Astrocyte of the cerebellum (primary cell): ENCODE measurements around the gene RASSF5.

Experiments used
- DNase-seq: peaks from one replicate; pipeline ENCODE4 v3.0.0-alpha.2; 2011; ENCODE audit warnings: low read depth
- H3K4me3 ChIP-seq: 2 replicates; pipeline ENCODE4 v1.5.1; 2011; ENCODE audit warnings: mild to moderate bottlenecking, low read depth, low read length, moderate library complexity
- in situ Hi-C: cut with HindIII; loops from 2 replicates; pipeline ENCODE4 v1.10.0; 2017; ENCODE audit warnings: low sequenced_read_pairs
- TF ChIP-seq, protein P1 (sequence below): IDR thresholded peaks from 2 replicates; pipeline ENCODE4 v1.5.1; 2012; ENCODE audit warnings: low read length, low read depth, moderate library complexity, mild to moderate bottlenecking; ENCODE audit errors: missing control alignments

RASSF5 gene

DNA sequence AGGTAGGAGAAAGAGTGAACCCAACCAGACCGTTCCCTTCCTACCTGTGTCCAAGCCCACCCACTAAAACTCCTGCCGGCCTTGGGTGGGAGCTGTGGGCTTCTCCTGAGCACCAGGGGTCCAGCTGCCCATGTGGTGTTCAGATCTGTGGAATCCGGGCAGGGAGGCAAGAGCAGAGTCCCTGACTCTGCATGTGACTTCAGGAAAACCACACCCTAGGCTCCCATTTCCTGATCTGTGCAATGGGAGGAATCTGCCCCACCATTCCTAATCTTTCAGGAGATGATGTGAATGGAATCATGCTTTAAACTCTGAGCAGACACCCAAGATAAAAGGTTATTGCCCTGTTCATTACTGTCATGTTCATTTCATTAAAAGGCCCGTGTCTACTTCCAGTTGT, 77.4 kb downstream of the RASSF5 start:
- in situ Hi-C loops = no loop called here
- TF ChIP-seq, protein P1, sequence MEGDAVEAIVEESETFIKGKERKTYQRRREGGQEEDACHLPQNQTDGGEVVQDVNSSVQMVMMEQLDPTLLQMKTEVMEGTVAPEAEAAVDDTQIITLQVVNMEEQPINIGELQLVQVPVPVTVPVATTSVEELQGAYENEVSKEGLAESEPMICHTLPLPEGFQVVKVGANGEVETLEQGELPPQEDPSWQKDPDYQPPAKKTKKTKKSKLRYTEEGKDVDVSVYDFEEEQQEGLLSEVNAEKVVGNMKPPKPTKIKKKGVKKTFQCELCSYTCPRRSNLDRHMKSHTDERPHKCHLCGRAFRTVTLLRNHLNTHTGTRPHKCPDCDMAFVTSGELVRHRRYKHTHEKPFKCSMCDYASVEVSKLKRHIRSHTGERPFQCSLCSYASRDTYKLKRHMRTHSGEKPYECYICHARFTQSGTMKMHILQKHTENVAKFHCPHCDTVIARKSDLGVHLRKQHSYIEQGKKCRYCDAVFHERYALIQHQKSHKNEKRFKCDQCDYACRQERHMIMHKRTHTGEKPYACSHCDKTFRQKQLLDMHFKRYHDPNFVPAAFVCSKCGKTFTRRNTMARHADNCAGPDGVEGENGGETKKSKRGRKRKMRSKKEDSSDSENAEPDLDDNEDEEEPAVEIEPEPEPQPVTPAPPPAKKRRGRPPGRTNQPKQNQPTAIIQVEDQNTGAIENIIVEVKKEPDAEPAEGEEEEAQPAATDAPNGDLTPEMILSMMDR = no peak
- DNase-seq = no peak

DNA sequence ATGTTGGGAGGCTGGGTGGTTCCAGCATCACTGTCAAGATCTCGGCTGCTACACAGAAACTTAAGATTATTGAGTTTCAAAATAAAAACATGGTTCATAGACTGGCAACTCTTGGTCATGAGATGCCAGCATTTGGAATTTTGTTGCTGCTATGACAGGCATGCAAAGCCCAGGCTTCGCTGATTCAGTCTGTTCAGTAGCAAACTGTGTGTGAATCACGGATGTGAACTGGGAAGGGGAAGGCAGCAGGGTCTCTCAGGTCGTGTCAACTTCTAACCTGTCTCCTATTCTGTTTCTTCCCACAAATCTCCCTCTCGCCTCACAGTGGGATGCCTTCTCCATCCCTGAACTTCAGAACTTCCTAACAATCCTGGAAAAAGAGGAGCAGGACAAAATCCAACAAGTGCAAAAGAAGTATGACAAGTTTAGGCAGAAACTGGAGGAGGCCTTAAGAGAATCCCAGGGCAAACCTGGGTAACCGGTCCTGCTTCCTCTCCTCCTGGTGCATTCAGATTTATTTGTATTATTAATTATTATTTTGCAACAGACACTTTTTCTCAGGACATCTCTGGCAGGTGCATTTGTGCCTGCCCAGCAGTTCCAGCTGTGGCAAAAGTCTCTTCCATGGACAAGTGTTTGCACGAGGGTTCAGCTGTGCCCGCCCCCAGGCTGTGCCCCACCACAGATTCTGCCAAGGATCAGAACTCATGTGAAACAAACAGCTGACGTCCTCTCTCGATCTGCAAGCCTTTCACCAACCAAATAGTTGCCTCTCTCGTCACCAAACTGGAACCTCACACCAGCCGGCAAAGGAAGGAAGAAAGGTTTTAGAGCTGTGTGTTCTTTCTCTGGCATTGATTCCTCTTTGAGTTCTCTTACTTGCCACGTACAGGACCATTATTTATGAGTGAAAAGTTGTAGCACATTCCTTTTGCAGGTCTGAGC, 79.4 kb downstream of the RASSF5 start:
- in situ Hi-C loops = no loop called here
- no peak for DNase-seq
- TF ChIP-seq, protein P1 = no peak
- H3K4me3 ChIP-seq = no peak overlapping the region

More for the DNA sequence above, 77.4 kb downstream of the RASSF5 start:
- H3K4me3 ChIP-seq = no peak overlapping the region

DNA sequence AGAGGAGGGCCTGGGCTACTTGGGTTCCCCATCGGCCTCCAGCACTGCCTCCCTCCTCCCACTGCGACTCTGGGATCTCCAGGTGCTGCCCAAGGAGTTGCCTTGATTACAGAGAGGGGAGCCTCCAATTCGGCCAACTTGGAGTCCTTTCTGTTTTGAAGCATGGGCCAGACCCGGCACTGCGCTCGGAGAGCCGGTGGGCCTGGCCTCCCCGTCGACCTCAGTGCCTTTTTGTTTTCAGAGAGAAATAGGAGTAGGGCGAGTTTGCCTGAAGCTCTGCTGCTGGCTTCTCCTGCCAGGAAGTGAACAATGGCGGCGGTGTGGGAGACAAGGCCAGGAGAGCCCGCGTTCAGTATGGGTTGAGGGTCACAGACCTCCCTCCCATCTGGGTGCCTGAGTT, 80.6 kb downstream of the RASSF5 start:
- TF ChIP-seq, protein P1 = no peak
- in situ Hi-C loops = no loop called here
- no peak overlapping the region for H3K4me3 ChIP-seq
- no peak for DNase-seq

DNA sequence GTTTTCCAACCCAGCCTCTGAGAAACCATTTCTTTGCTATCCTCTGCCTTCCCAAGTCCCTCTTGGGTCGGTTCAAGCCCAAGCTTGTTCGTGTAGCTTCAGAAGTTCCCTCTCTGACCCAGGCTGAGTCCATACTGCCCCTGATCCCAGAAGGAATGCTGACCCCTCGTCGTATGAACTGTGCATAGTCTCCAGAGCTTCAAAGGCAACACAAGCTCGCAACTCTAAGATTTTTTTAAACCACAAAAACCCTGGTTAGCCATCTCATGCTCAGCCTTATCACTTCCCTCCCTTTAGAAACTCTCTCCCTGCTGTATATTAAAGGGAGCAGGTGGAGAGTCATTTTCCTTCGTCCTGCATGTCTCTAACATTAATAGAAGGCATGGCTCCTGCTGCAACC, 81.2 kb downstream of the RASSF5 start:
- no peak overlapping the region for H3K4me3 ChIP-seq
- TF ChIP-seq, protein P1 = no peak
- DNase-seq = no peak
- in situ Hi-C loops = no loop called here

DNA sequence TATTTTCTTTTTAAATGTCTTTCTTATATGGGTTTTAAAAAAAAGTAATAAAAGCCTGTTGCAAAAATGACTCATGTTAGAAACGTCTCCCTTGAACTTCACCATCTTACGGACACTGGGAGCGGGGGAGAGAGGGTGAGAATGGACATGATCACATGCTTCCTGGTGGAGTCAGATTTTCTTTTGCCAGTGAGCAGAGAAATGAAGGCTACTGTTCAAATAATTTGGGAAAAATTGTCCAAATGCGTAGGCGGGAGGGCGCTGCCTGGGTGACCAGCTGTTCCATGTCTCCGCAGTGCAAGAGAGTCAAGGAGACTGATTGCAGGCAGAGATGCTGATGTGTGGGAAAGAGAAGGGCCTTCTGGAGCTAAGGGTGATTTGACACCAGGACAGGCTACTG, 81.9 kb downstream of the RASSF5 start:
- DNase-seq = peak; percentile 60
- no peak overlapping the region for H3K4me3 ChIP-seq
- TF ChIP-seq, protein P1 = no peak
- in situ Hi-C loops = no loop called here

DNA sequence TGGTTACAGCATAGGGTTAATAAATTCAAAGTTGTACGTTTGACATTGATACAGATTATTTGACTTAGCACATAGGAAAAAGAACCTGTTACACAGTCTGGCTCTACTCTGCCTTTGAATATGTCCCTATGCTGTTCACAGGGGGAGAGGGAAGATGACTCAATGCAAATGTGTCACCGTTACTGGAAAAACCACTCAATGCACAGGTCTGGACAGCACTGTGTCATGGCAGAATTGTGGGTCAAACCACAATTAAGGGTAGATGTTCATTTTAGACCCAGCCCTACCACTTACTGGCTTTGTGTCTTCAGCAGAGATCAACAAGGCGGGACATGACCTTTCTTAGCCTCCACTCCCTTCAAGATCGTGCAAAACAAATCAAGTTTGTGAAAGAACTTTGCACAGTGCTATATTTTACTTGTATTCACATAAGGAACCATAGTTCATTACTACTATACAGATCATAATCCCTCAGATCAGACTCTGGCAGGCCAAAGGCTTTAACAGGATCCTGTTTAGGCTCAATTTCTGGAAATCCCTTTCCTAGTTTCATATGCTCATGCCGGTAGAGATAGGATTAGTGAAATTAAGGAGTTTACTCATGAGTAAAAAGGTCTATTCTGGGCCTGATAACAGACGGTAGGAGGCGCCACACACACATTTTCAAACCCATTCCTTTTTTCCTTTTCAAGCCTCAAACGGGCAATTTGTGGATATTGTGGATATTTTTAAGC, 82.9 kb downstream of the RASSF5 start:
- TF ChIP-seq, protein P1 = peak; percentile 29
- no peak for DNase-seq
- in situ Hi-C loops = no loop called here

More for the DNA sequence above, 82.9 kb downstream of the RASSF5 start:
- H3K4me3 ChIP-seq = no peak overlapping the region
